Activated naive CD4-positive, alpha-beta T cell treated with anti-CD3 and anti-CD28 coated beads, Interleukin-2, amount 50 U/mL, for 24 hours (primary cell): Measurements from ENCODE around the gene PLA2G3.
"Not testable (repeated sequence)": the region's sequence is repeated elsewhere in the genome, so short reads cannot be mapped to it uniquely, and the experiment has no call there.

Source experiments
- H3K27ac Mint-ChIP-seq: one replicate; pipeline ENCODE4 v1.8.0; 2021; ENCODE audit warnings: mild to moderate bottlenecking, mixed read lengths
- H3K27me3 Mint-ChIP-seq: one replicate; pipeline ENCODE4 v1.8.0; 2021; ENCODE audit warnings: mixed read lengths
- H3K36me3 Mint-ChIP-seq: one replicate; pipeline ENCODE4 v1.8.0; 2021; ENCODE audit warnings: mixed read lengths
- H3K4me1 Mint-ChIP-seq: one replicate; pipeline ENCODE4 v1.8.0; 2021; ENCODE audit warnings: mixed read lengths
- H3K4me3 Mint-ChIP-seq: one replicate; pipeline ENCODE4 v1.8.0; 2021; ENCODE audit warnings: mild to moderate bottlenecking, mixed read lengths
- H3K9me3 Mint-ChIP-seq: one replicate; pipeline ENCODE4 v1.8.0; 2021; ENCODE audit warnings: mixed read lengths

PLA2G3 gene

GRCh38 chr22:31102441-31103081, 37.7 kb downstream of the PLA2G3 start:
- no peak overlapping the region for H3K27ac Mint-ChIP-seq
- no peaks in the 10 kb centered on the region for H3K9me3 Mint-ChIP-seq
- no peaks in the 10 kb centered on the region for H3K36me3 Mint-ChIP-seq
- no peak overlapping the region for H3K4me3 Mint-ChIP-seq
- H3K4me1 Mint-ChIP-seq = peaks cover 17% of the 10 kb centered on the region
- no peaks in the 10 kb centered on the region for H3K27me3 Mint-ChIP-seq

GRCh38 chr22:31100762-31101525, 39.4 kb downstream of the PLA2G3 start:
- H3K27ac Mint-ChIP-seq = no peak overlapping the region
- H3K27me3 Mint-ChIP-seq = no peaks in the 10 kb centered on the region
- no peak overlapping the region for H3K4me3 Mint-ChIP-seq
- H3K9me3 Mint-ChIP-seq = no peaks in the 10 kb centered on the region
- peaks cover 2% of the 10 kb centered on the region for H3K4me1 Mint-ChIP-seq
- no peaks in the 10 kb centered on the region for H3K36me3 Mint-ChIP-seq

- Mint-ChIP-seq H3K27me3 (no peaks in the 10 kb centered on the region), H3K36me3 (no peaks in the 10 kb centered on the region), H3K4me3 (no peak overlapping the region), H3K27ac (no peak overlapping the region), H3K9me3 (no peaks in the 10 kb centered on the region), H3K4me1 (no peaks in the 10 kb centered on the region)
These were observed 40.2 kb downstream of the PLA2G3 start for GRCh38 chr22:31099841-31100761.

- Mint-ChIP-seq H3K4me3 (no peak overlapping the region), H3K36me3 (no peaks in the 10 kb centered on the region), H3K4me1 (no peaks in the 10 kb centered on the region), H3K27me3 (no peaks in the 10 kb centered on the region), H3K27ac (no peak overlapping the region), H3K9me3 (no peaks in the 10 kb centered on the region)
These were observed 40.9 kb downstream of the PLA2G3 start for GRCh38 chr22:31099386-31099785.

GRCh38 chr22:31098632-31099110, 41.6 kb downstream of the PLA2G3 start:
- Mint-ChIP-seq H3K4me1 (no peaks in the 10 kb centered on the region), H3K9me3 (no peaks in the 10 kb centered on the region), H3K36me3 (no peaks in the 10 kb centered on the region), H3K4me3 (no peak overlapping the region), H3K27ac (no peak overlapping the region), H3K27me3 (no peaks in the 10 kb centered on the region)

- Mint-ChIP-seq H3K36me3 (no peaks in the 10 kb centered on the region), H3K9me3 (no peaks in the 10 kb centered on the region), H3K27ac (no peak overlapping the region)
These were observed 42.2 kb downstream of the PLA2G3 start for GRCh38 chr22:31097941-31098631.

GRCh38 chr22:31097539-31097938, 42.8 kb downstream of the PLA2G3 start:
- H3K4me1 Mint-ChIP-seq, H3K4me3 Mint-ChIP-seq, H3K36me3 Mint-ChIP-seq: not testable (repeated sequence)

More at GRCh38 chr22:31097941-31098631, 42.2 kb downstream of the PLA2G3 start:
- H3K27me3 Mint-ChIP-seq = no peaks in the 10 kb centered on the region
- H3K4me1 Mint-ChIP-seq = no peaks in the 10 kb centered on the region
- H3K4me3 Mint-ChIP-seq = no peak overlapping the region

GRCh38 chr22:31096657-31097279, 43.5 kb downstream of the PLA2G3 start:
- Mint-ChIP-seq H3K36me3 (no peaks in the 10 kb centered on the region), H3K4me3 (no peak overlapping the region), H3K4me1 (no peaks in the 10 kb centered on the region)

More at GRCh38 chr22:31097539-31097938, 42.8 kb downstream of the PLA2G3 start:
- not testable (repeated sequence) for H3K9me3 Mint-ChIP-seq, H3K27me3 Mint-ChIP-seq, H3K27ac Mint-ChIP-seq

GRCh38 chr22:31095637-31096249, 44.6 kb downstream of the PLA2G3 start:
- H3K27ac Mint-ChIP-seq = no peak overlapping the region
- H3K9me3 Mint-ChIP-seq = no peaks in the 10 kb centered on the region
- H3K36me3 Mint-ChIP-seq = no peaks in the 10 kb centered on the region
- no peaks in the 10 kb centered on the region for H3K4me1 Mint-ChIP-seq
- no peaks in the 10 kb centered on the region for H3K27me3 Mint-ChIP-seq
- H3K4me3 Mint-ChIP-seq = no peak overlapping the region

More at GRCh38 chr22:31096657-31097279, 43.5 kb downstream of the PLA2G3 start:
- no peak overlapping the region for H3K27ac Mint-ChIP-seq
- no peaks in the 10 kb centered on the region for H3K27me3 Mint-ChIP-seq
- H3K9me3 Mint-ChIP-seq = no peaks in the 10 kb centered on the region

- no peaks in the 10 kb centered on the region for H3K9me3 Mint-ChIP-seq
- H3K27me3 Mint-ChIP-seq = no peaks in the 10 kb centered on the region
- H3K4me3 Mint-ChIP-seq = no peak overlapping the region
- H3K4me1 Mint-ChIP-seq = no peaks in the 10 kb centered on the region
- H3K36me3 Mint-ChIP-seq = no peaks in the 10 kb centered on the region
- H3K27ac Mint-ChIP-seq = no peak overlapping the region
These were observed 45.6 kb downstream of the PLA2G3 start for GRCh38 chr22:31094741-31095140.

- H3K4me1 Mint-ChIP-seq = no peaks in the 10 kb centered on the region
- H3K36me3 Mint-ChIP-seq = no peaks in the 10 kb centered on the region
- H3K9me3 Mint-ChIP-seq = no peaks in the 10 kb centered on the region
- H3K27me3 Mint-ChIP-seq = no peaks in the 10 kb centered on the region
- no peak overlapping the region for H3K4me3 Mint-ChIP-seq
- H3K27ac Mint-ChIP-seq = no peak overlapping the region
These were observed 46.2 kb downstream of the PLA2G3 start for GRCh38 chr22:31094021-31094551.

GRCh38 chr22:31093086-31093850, 47.0 kb downstream of the PLA2G3 start:
- Mint-ChIP-seq H3K4me1 (no peaks in the 10 kb centered on the region), H3K27me3 (no peaks in the 10 kb centered on the region), H3K36me3 (no peaks in the 10 kb centered on the region), H3K4me3 (no peak overlapping the region), H3K9me3 (no peaks in the 10 kb centered on the region), H3K27ac (no peak overlapping the region)

- H3K9me3 Mint-ChIP-seq = no peaks in the 10 kb centered on the region
- no peaks in the 10 kb centered on the region for H3K36me3 Mint-ChIP-seq
- no peaks in the 10 kb centered on the region for H3K4me1 Mint-ChIP-seq
- no peak overlapping the region for H3K27ac Mint-ChIP-seq
- H3K4me3 Mint-ChIP-seq = no peak overlapping the region
- H3K27me3 Mint-ChIP-seq = no peaks in the 10 kb centered on the region
These were observed 48.1 kb downstream of the PLA2G3 start for GRCh38 chr22:31092161-31092560.
